Hepatocyte (in vitro differentiated cells): ENCODE data around the gene CORIN.

Experiments
- EZH2 ChIP-seq: fragments of 200-600 bp; sonication (generic); IDR thresholded peaks from 2 replicates; pipeline ENCODE4 v1.6.1; 2016; ENCODE audit warnings: antibody characterized with exemption, mild to moderate bottlenecking, borderline replicate concordance
- EZH2phosphoT487 ChIP-seq: fragments of 200-600 bp; sonication (generic); IDR thresholded peaks from one replicate; pipeline ENCODE4 v1.6.1; 2018; ENCODE audit warnings: antibody characterized with exemption, mild to moderate bottlenecking, low read depth, moderate library complexity; ENCODE audit not compliant: unreplicated experiment, severe bottlenecking
- TF ChIP-seq, protein P1 (sequence below): fragments of 200-600 bp; sonication (generic); IDR thresholded peaks from 2 replicates; pipeline ENCODE4 v1.5.1; 2016; ENCODE audit warnings: antibody characterized with exemption, mild to moderate bottlenecking; ENCODE audit not compliant: poor library complexity

GRCh38 chr4:47855350-47855749 lies 17.5 kb upstream of the CORIN start:
- TF ChIP-seq, protein P1, sequence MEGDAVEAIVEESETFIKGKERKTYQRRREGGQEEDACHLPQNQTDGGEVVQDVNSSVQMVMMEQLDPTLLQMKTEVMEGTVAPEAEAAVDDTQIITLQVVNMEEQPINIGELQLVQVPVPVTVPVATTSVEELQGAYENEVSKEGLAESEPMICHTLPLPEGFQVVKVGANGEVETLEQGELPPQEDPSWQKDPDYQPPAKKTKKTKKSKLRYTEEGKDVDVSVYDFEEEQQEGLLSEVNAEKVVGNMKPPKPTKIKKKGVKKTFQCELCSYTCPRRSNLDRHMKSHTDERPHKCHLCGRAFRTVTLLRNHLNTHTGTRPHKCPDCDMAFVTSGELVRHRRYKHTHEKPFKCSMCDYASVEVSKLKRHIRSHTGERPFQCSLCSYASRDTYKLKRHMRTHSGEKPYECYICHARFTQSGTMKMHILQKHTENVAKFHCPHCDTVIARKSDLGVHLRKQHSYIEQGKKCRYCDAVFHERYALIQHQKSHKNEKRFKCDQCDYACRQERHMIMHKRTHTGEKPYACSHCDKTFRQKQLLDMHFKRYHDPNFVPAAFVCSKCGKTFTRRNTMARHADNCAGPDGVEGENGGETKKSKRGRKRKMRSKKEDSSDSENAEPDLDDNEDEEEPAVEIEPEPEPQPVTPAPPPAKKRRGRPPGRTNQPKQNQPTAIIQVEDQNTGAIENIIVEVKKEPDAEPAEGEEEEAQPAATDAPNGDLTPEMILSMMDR: no peak
- TF ChIP-seq EZH2 (no peak), EZH2phosphoT487 (no peak)
